Umbilical cord (tissue), 2 donors: ENCODE results near the gene CD69. TPM values are rescaled to one million over a fixed set of nuclear protein-coding genes. Genes with fewer than 3 reads are reported as not detected.
A peak's percentile ranks its signal among the peaks of the same experiment; 100 is the strongest.
"Not testable (repeated sequence)": the region's sequence is repeated elsewhere in the genome, so short reads cannot be mapped to it uniquely, and the experiment has no call there.

ENCODE experiments used
- DNase-seq: peaks from one replicate; pipeline ENCODE4 v3.0.0-alpha.2; 2015; ENCODE audit warnings: low spot score
- total RNA-seq: library from RNA; depleted of rRNA; stranded (reverse); fragments of >200 nt; gene quantifications from one replicate; pipeline ENCODE4 v1.2.3, GENCODE V29; 2014; ENCODE audit warnings: low replicate concordance; ENCODE audit not compliant: insufficient read depth

CD69 gene
- total RNA-seq, 1 donor from 2014 or later = 5.1 TPM

GRCh38 chr12:9719790-9720189 lies 40.9 kb downstream of the CD69 start:
- no peak for DNase-seq

- no peak for DNase-seq
These were observed 41.7 kb downstream of the CD69 start for GRCh38 chr12:9718968-9719367.

- no peak for DNase-seq
These were observed 43.4 kb downstream of the CD69 start for GRCh38 chr12:9717070-9717925.

GRCh38 chr12:9713032-9713558 lies 47.6 kb downstream of the CD69 start:
- DNase-seq = not testable (repeated sequence)

GRCh38 chr12:9711664-9712063 lies 49.0 kb downstream of the CD69 start:
- DNase-seq = no peak

- no peak for DNase-seq
These were observed 49.9 kb downstream of the CD69 start for GRCh38 chr12:9710584-9711375.

GRCh38 chr12:9708853-9709252 lies 51.8 kb downstream of the CD69 start:
- DNase-seq = no peak

- peak; percentile 40 for DNase-seq
These were observed 52.6 kb downstream of the CD69 start for GRCh38 chr12:9707864-9708808.

GRCh38 chr12:9707356-9707755 lies 53.3 kb downstream of the CD69 start:
- DNase-seq = no peak

- no peak for DNase-seq
These were observed 54.5 kb downstream of the CD69 start for GRCh38 chr12:9706086-9706685.

GRCh38 chr12:9704561-9704960 lies 56.1 kb downstream of the CD69 start:
- DNase-seq = not testable (repeated sequence)

Other genes with a start within 250 kb of the CD69 start
- not detected for gene KLRB1, start 153.0 kb downstream of the CD69 start, total RNA-seq
- 24.6 TPM for gene CLEC2D, start 91.2 kb downstream of the CD69 start, total RNA-seq
- 2.4 TPM for gene CLECL1, start 27.8 kb downstream of the CD69 start, total RNA-seq
- gene KLRF1, start 66.6 kb upstream of the CD69 start, total RNA-seq = 1.9 TPM
- gene CLEC2B, start 108.5 kb upstream of the CD69 start, total RNA-seq = 7.0 TPM
- gene KLRF2, start 120.6 kb upstream of the CD69 start, total RNA-seq = not detected
- not detected for gene CLEC2A, start 171.5 kb upstream of the CD69 start, total RNA-seq
- 18.1 TPM for gene CLEC12A, start 210.5 kb upstream of the CD69 start, total RNA-seq
- gene CLEC1B, start 238.2 kb upstream of the CD69 start, total RNA-seq = 9.4 TPM
- gene CLEC12B, start 249.7 kb upstream of the CD69 start, total RNA-seq = 7.9 TPM